SK-N-SH treated with all-trans-retinoic acid at 6 μM for 48 hours (cell line): ENCODE results near the gene KIF3B.
"Not testable (repeated sequence)": the region's sequence is repeated elsewhere in the genome, so short reads cannot be mapped to it uniquely, and the experiment has no call there.

Source experiments
- ATAC-seq: fragments of 200-7000 bp; cut with Tn5 transposase; 3 replicates; pipeline ENCODE4 v1.9.1; 2020; ENCODE audit warnings: mild to moderate bottlenecking, moderate library complexity
- ARNTL ChIP-seq: fragments of 450-650 bp; formaldehyde crosslinking; IDR thresholded peaks from 2 replicates; pipeline ENCODE4 v1.5.0; 2020; ENCODE audit warnings: low read depth, mild to moderate bottlenecking, moderate library complexity, borderline replicate concordance
- BACH2 ChIP-seq: fragments of 250-450 bp; sonication (Bioruptor Pico); IDR thresholded peaks from 2 replicates; pipeline ENCODE4 v1.9.0; 2021; ENCODE audit warnings: mild to moderate bottlenecking, borderline replicate concordance
- ESRRG ChIP-seq: fragments of 250-450 bp; sonication (Bioruptor Pico); IDR thresholded peaks from 2 replicates; pipeline ENCODE4 v1.6.1; 2021; ENCODE audit warnings: mild to moderate bottlenecking
- GLIS3 ChIP-seq: fragments of 250-450 bp; sonication (Bioruptor Pico); IDR thresholded peaks from 2 replicates; pipeline ENCODE4 v1.5.0; 2020; ENCODE audit warnings: mild to moderate bottlenecking, moderate library complexity
- ISL1 ChIP-seq: fragments of 250-450 bp; sonication (Bioruptor Pico); IDR thresholded peaks from 2 replicates; pipeline ENCODE4 v2.1.2; 2022; ENCODE audit warnings: mild to moderate bottlenecking, moderate library complexity
- OSR1 ChIP-seq: fragments of 250-450 bp; sonication (Bioruptor Pico); IDR thresholded peaks from 2 replicates; pipeline ENCODE4 v1.8.0; 2022; ENCODE audit warnings: moderate library complexity, mild to moderate bottlenecking, inconsistent platforms
- PPARA ChIP-seq: fragments of 250-450 bp; sonication (Bioruptor Pico); IDR thresholded peaks from 2 replicates; pipeline ENCODE4 v1.5.0; 2020; ENCODE audit warnings: mild to moderate bottlenecking, borderline replicate concordance
- SNAI2 ChIP-seq: fragments of 250-450 bp; sonication (Bioruptor Pico); IDR thresholded peaks from 2 replicates; pipeline ENCODE4 v1.5.0; 2020; ENCODE audit warnings: mild to moderate bottlenecking, moderate library complexity
- TCF4 ChIP-seq: fragments of 250-450 bp; sonication (Bioruptor Pico); IDR thresholded peaks from 2 replicates; pipeline ENCODE4 v1.8.0; 2021; ENCODE audit warnings: mild to moderate bottlenecking, moderate library complexity, borderline replicate concordance
- TOX ChIP-seq: fragments of 250-450 bp; sonication (Bioruptor Pico); IDR thresholded peaks from 2 replicates; pipeline ENCODE4 v1.8.0; 2021; ENCODE audit warnings: mild to moderate bottlenecking, moderate library complexity, borderline replicate concordance
- TSHZ2 ChIP-seq: fragments of 250-450 bp; sonication (Bioruptor Pico); IDR thresholded peaks from 2 replicates; pipeline ENCODE4 v1.5.0; 2020; ENCODE audit warnings: mild to moderate bottlenecking, moderate library complexity
- ZC3H10 ChIP-seq: fragments of 250-450 bp; sonication (Bioruptor Pico); IDR thresholded peaks from 2 replicates; pipeline ENCODE4 v1.5.1; 2021; ENCODE audit warnings: mild to moderate bottlenecking, moderate library complexity
- ZFP3 ChIP-seq: fragments of 250-450 bp; sonication (Bioruptor Pico); IDR thresholded peaks from 2 replicates; pipeline ENCODE4 v1.5.0; 2020; ENCODE audit warnings: mild to moderate bottlenecking, moderate library complexity
- ZNF565 ChIP-seq: fragments of 450-650 bp; formaldehyde crosslinking; conservative IDR thresholded peaks from 2 replicates; pipeline ENCODE4 v1.5.0; 2020; ENCODE audit warnings: low read depth, mild to moderate bottlenecking, moderate library complexity
- ZNF70 ChIP-seq: fragments of 450-650 bp; formaldehyde crosslinking; IDR thresholded peaks from 2 replicates; pipeline ENCODE4 v1.5.0; 2020; ENCODE audit warnings: mild to moderate bottlenecking, moderate library complexity
- ZNF8 ChIP-seq: fragments of 450-650 bp; formaldehyde crosslinking; IDR thresholded peaks from 2 replicates; pipeline ENCODE4 v1.5.0; 2020; ENCODE audit warnings: mild to moderate bottlenecking, moderate library complexity
- TF ChIP-seq, protein P1 (sequence below): fragments of 250-450 bp; sonication (Bioruptor Pico); IDR thresholded peaks from 2 replicates; pipeline ENCODE4 v1.8.0; 2020; ENCODE audit warnings: mild to moderate bottlenecking, moderate library complexity, borderline replicate concordance
- TF ChIP-seq, protein P2 (sequence below): fragments of 250-450 bp; sonication (Bioruptor Pico); IDR thresholded peaks from 2 replicates; pipeline ENCODE4 v1.5.1; 2021; ENCODE audit warnings: mild to moderate bottlenecking, moderate library complexity
- TF ChIP-seq, protein P3 (sequence below): fragments of 250-450 bp; sonication (Bioruptor Pico); IDR thresholded peaks from 2 replicates; pipeline ENCODE4 v1.5.1; 2020; ENCODE audit warnings: low read depth, mild to moderate bottlenecking, moderate library complexity

KIF3B gene

GRCh38 chr20:32263398-32263954 is 14.0 kb upstream of the KIF3B start (continued):
- TF ChIP-seq, protein P1, sequence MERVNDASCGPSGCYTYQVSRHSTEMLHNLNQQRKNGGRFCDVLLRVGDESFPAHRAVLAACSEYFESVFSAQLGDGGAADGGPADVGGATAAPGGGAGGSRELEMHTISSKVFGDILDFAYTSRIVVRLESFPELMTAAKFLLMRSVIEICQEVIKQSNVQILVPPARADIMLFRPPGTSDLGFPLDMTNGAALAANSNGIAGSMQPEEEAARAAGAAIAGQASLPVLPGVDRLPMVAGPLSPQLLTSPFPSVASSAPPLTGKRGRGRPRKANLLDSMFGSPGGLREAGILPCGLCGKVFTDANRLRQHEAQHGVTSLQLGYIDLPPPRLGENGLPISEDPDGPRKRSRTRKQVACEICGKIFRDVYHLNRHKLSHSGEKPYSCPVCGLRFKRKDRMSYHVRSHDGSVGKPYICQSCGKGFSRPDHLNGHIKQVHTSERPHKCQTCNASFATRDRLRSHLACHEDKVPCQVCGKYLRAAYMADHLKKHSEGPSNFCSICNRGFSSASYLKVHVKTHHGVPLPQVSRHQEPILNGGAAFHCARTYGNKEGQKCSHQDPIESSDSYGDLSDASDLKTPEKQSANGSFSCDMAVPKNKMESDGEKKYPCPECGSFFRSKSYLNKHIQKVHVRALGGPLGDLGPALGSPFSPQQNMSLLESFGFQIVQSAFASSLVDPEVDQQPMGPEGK, result no peak
- no peak for TF ChIP-seq ZC3H10 (CRISPR knock-in tag)
- TF ChIP-seq ISL1, result no peak
- TF ChIP-seq BACH2 (CRISPR knock-in tag), result no peak
- TF ChIP-seq SNAI2, result no peak
- TF ChIP-seq TOX, result no peak

- TF ChIP-seq ZNF8 (no peak), ISL1 (peak; percentile 39; the same call in 1 of the 2 replicates)
- TF ChIP-seq, all 23 proteins: peak for 1
- no peak for ATAC-seq
Measured at GRCh38 chr20:32271620-32272019, 5.8 kb upstream of the KIF3B start.

DNA sequence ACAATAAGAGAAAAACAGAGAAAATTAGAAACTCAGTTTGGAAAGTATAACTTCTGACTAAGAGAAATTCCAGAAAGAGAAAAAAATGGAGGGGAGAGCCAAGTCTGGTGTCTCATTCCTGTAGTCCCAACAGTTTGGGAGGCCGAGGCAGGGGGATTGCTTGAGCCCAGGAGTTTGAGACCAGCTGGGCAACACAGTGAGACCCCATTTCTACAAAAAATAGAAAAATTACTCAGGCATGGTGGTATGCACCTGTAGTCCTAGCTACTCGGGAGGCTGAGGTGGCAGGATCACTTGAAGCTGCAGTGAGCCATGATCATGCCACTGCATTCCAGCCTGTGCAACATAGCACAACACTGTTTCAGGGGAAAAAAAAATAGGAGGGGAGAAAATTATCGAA is 3.1 kb upstream of the KIF3B start:
- ATAC-seq, result no peak
- TF ChIP-seq ZNF8, result no peak
- no peak for TF ChIP-seq OSR1 (CRISPR knock-in tag)
- TF ChIP-seq ZC3H10 (CRISPR knock-in tag), result no peak
- no peak for TF ChIP-seq ARNTL (CRISPR knock-in tag)
- TF ChIP-seq BACH2 (CRISPR knock-in tag), result no peak
- TF ChIP-seq ISL1, result no peak

DNA sequence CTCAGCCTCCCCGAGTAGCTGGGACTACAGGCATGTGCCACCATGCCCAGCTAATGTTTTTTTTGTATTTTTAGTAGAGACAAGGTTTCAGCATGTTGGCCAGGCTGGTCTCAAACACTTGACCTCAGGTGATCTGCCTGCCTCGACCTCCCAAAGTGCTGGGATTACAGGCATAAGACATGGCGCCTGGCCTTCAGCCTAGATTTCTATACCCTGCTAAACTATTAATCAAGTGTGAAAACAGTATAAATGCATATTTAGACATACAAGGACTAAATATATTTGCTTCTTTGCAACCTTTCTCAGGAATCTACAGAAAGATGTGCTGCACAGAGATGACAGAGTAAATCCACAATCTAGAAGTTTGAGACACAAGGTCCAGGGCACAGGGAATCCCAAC is 2.3 kb upstream of the KIF3B start:
- ATAC-seq, result not testable (repeated sequence)

- ATAC-seq, result no peak
- TF ChIP-seq, protein P2, sequence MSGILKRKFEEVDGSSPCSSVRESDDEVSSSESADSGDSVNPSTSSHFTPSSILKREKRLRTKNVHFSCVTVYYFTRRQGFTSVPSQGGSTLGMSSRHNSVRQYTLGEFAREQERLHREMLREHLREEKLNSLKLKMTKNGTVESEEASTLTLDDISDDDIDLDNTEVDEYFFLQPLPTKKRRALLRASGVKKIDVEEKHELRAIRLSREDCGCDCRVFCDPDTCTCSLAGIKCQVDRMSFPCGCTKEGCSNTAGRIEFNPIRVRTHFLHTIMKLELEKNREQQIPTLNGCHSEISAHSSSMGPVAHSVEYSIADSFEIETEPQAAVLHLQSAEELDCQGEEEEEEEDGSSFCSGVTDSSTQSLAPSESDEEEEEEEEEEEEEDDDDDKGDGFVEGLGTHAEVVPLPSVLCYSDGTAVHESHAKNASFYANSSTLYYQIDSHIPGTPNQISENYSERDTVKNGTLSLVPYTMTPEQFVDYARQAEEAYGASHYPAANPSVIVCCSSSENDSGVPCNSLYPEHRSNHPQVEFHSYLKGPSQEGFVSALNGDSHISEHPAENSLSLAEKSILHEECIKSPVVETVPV, result no peak
- TF ChIP-seq TCF4 (CRISPR knock-in tag) (no peak), BACH2 (CRISPR knock-in tag) (no peak), ZNF70 (no peak), PPARA (CRISPR knock-in tag) (no peak), ESRRG (no peak), GLIS3 (CRISPR knock-in tag) (no peak), TSHZ2 (CRISPR knock-in tag) (no peak), ZFP3 (no peak), SNAI2 (no peak), ZNF565 (no peak)
- TF ChIP-seq, protein P1, result no peak
- TF ChIP-seq, protein P3, sequence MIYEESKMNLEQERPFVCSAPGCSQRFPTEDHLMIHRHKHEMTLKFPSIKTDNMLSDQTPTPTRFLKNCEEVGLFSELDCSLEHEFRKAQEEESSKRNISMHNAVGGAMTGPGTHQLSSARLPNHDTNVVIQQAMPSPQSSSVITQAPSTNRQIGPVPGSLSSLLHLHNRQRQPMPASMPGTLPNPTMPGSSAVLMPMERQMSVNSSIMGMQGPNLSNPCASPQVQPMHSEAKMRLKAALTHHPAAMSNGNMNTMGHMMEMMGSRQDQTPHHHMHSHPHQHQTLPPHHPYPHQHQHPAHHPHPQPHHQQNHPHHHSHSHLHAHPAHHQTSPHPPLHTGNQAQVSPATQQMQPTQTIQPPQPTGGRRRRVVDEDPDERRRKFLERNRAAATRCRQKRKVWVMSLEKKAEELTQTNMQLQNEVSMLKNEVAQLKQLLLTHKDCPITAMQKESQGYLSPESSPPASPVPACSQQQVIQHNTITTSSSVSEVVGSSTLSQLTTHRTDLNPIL, result no peak
Measured at GRCh38 chr20:32278199-32278643, 770 bp downstream of the KIF3B start.
